B cell (primary cell): Measurements from ENCODE around the gene MCRIP2. TPM values are rescaled to one million over a fixed set of nuclear protein-coding genes. Genes with fewer than 3 reads are reported as not detected.

Experiments
- ATAC-seq: fragments of 200-7000 bp; cut with Tn5 transposase; one replicate; pipeline ENCODE4 v1.10.0; 2021; ENCODE audit warnings: low read depth, mild to moderate bottlenecking, moderate number of reproducible peaks, moderate library complexity
- CTCF ChIA-PET: fragments of 350-600 bp; sonication (Branson Sonifier 250); formaldehyde crosslinking; loops from one replicate; lab custom pipeline; 2021; ENCODE audit warnings: antibody characterized with exemption, inconsistent platforms; lab: Charles Lee
- POLR2A ChIA-PET: fragments of 350-600 bp; sonication (Branson Sonifier 250); formaldehyde crosslinking; loops from one replicate; lab custom pipeline; 2021; ENCODE audit warnings: antibody characterized with exemption; lab: Charles Lee
- DNase-seq: peaks from one replicate; pipeline ENCODE4 v3.0.0; 2013
- H2AFZ ChIP-seq: 2 replicates; pipeline ENCODE4 v1.6.1; 2012; ENCODE audit warnings: mild to moderate bottlenecking, low read depth, low read length; ENCODE audit not compliant: insufficient read depth, poor library complexity, severe bottlenecking
- H3K27ac ChIP-seq, 2 donors: 1 replicate in 1 of 2; 2 replicates in 1 of 2; pipeline ENCODE4 v1.5.1; 2012 to 2013; ENCODE audit warnings: low read length in 2 of 2, mild to moderate bottlenecking in 2 of 2, moderate library complexity in 1 of 2
- H3K27me3 ChIP-seq, 4 experiments: fragments of 200-600 bp in 1 of 4; sonication (generic) in 1 of 4; replicated peaks in 1 of 4; 1 replicate in 2 of 4; 2 replicates in 2 of 4; pipeline versions ENCODE4 v1.6.1 to v1.7.0; 2013 to 2016; ENCODE audit warnings: low read length in 3 of 4, mild to moderate bottlenecking in 2 of 4, mixed read lengths in 1 of 4, moderate library complexity in 1 of 4; ENCODE audit not compliant: insufficient read depth in 4 of 4, control insufficient read depth in 3 of 4; ENCODE audit errors: control extremely low read depth in 1 of 4
- H3K36me3 ChIP-seq, 2 experiments: replicated peaks in 1 of 2; 1 replicate in 1 of 2; 2 replicates in 1 of 2; pipeline versions ENCODE4 v1.6.1 to v1.7.1; 2013; ENCODE audit warnings: low read length in 1 of 2; ENCODE audit not compliant: insufficient read depth in 2 of 2, control insufficient read depth in 1 of 2; ENCODE audit errors: control extremely low read depth in 1 of 2, extremely low read depth in 1 of 2
- H3K4me1 ChIP-seq, 2 donors: fragments of 200-600 bp in 1 of 2; sonication (generic) in 1 of 2; 1 replicate in 1 of 2; 2 replicates in 1 of 2; pipeline versions ENCODE4 v1.5.1 to v1.6.1; 2013 to 2017; ENCODE audit warnings: low read length in 2 of 2; ENCODE audit not compliant: control insufficient read depth in 2 of 2, insufficient read depth in 2 of 2
- H3K4me2 ChIP-seq: replicated peaks from 2 replicates; pipeline ENCODE3; 2012; ENCODE audit warnings: mild to moderate bottlenecking, low read depth, low read length; ENCODE audit not compliant: poor library complexity, severe bottlenecking
- H3K4me3 ChIP-seq, 5 experiments: fragments of 200-600 bp in 1 of 5; sonication (generic) in 1 of 5; 1 replicate in 3 of 5; 2 replicates in 2 of 5; pipeline versions ENCODE4 v1.5.1 to v1.7.0; 2011 to 2016; ENCODE audit warnings: low read length in 4 of 5, mild to moderate bottlenecking in 4 of 5, low read depth in 2 of 5, control low read depth in 1 of 5, moderate library complexity in 1 of 5; ENCODE audit not compliant: insufficient read depth in 1 of 5; ENCODE audit errors: control extremely low read depth in 1 of 5, extremely low read depth in 1 of 5
- H3K79me2 ChIP-seq: fragments of 200-600 bp; sonication (generic); one replicate; pipeline ENCODE4 v1.6.0; 2016; ENCODE audit warnings: low read length; ENCODE audit not compliant: control insufficient read depth, insufficient read depth
- H3K9ac ChIP-seq: fragments of 200-600 bp; sonication (generic); 2 replicates; pipeline ENCODE4 v1.6.1; 2017; ENCODE audit warnings: mild to moderate bottlenecking, low read length, moderate library complexity
- H3K9me3 ChIP-seq, 3 donors: one replicate each; pipeline versions ENCODE4 v1.6.1 to v1.7.1; 2013; ENCODE audit warnings: low read length in 2 of 3; ENCODE audit not compliant: control insufficient read depth in 2 of 3, insufficient read depth in 1 of 3; ENCODE audit errors: control extremely low read depth in 1 of 3
- H4K20me1 ChIP-seq: 2 replicates; pipeline ENCODE4 v1.6.0; 2012; ENCODE audit warnings: mild to moderate bottlenecking, low read length; ENCODE audit not compliant: insufficient read depth, control insufficient read depth, poor library complexity, severe bottlenecking
- H3K27ac Mint-ChIP-seq: one replicate; pipeline ENCODE4 v1.8.0; 2021; ENCODE audit warnings: mixed read lengths
- H3K27me3 Mint-ChIP-seq: one replicate; pipeline ENCODE4 v1.8.0; 2021; ENCODE audit warnings: mixed read lengths
- H3K4me1 Mint-ChIP-seq: one replicate; pipeline ENCODE4 v1.8.0; 2021; ENCODE audit warnings: mixed read lengths
- H3K4me3 Mint-ChIP-seq: one replicate; pipeline ENCODE4 v1.8.0; 2021; ENCODE audit warnings: mixed read lengths
- H3K9me3 Mint-ChIP-seq: one replicate; pipeline ENCODE4 v1.8.0; 2022; ENCODE audit warnings: mixed read lengths; ENCODE audit not compliant: insufficient read depth
- EZH2 ChIP-seq: IDR thresholded peaks from 2 replicates; pipeline ENCODE4 v1.6.1; 2012; ENCODE audit warnings: borderline replicate concordance, low read depth, mild to moderate bottlenecking, moderate library complexity, low read length; ENCODE audit not compliant: insufficient read depth, poor library complexity, severe bottlenecking
- WGBS: methylation state at CpG from one replicate; pipeline ENCODE4 v1.1.5; 2013; ENCODE audit warnings: missing lambda C conversion rate; ENCODE audit not compliant: insufficient coverage; 5-methylcytosine and 5-hydroxymethylcytosine counted together
- intact Hi-C: fragments of 100-400 bp; cut with micrococcal nuclease; formaldehyde crosslinking; loops from one replicate; pipeline ENCODE4 v1.10.0; 2022
- polyA plus RNA-seq: library from polyadenylated mRNA; depleted of rRNA; stranded (reverse); fragments of >200 nt; gene quantifications from 2 replicates; pipeline ENCODE4 v1.2.3, GENCODE V29; 2012
- total RNA-seq, 2 donors: library from RNA; stranded (reverse); fragments of 120-200 nt in 1 of 2; gene quantifications; 1 replicate in 1 of 2; 2 replicates in 1 of 2; pipeline versions ENCODE4 v1.2.3 to v1.2.4, GENCODE V29; 2013 to 2022
- TF ChIP-seq, protein P1 (sequence below): fragments of 200-600 bp; IDR thresholded peaks from one replicate; pipeline ENCODE4 v1.8.0; 2022; ENCODE audit warnings: antibody characterized with exemption, mild to moderate bottlenecking

Gene MCRIP2
- total and polyA plus RNA-seq, 2 donors (not counting 1 experiment from before 2014, with no cell fraction given): 29.2 to 46.0 TPM

DNA sequence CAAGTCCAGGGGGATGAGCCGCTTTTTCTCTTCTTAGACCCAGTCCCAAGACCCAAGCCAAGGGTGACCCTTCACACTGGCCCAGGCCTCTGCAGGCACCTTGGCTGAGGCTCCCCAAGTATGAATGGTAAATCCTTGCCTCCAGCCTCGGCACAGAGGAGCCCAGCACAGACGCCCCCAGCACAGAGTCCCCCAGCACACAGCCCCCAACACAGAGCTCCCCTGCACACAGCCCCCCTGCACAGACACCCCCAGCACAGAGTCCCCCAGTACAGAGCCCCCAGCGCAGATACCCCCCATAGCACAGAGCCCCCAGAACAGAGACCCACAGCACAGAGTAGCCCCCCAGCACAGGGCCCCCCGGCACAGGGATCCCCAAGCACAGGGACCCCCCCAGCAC lies 1.0 kb upstream of the MCRIP2 start:
- no peaks in the 10 kb centered on the region for H3K36me3 ChIP-seq
- no peak for ATAC-seq
- intact Hi-C loops: loop anchor here (1.0 kb wide), 2 partner anchors 9 to 44 kb away; partner anchors contain the start of genes JMJD8 and WDR90
- peaks cover 9% of the 10 kb centered on the region for H3K79me2 ChIP-seq
- H3K4me3 ChIP-seq: no peak overlapping the region
- no peak for DNase-seq
- no peaks in the 10 kb centered on the region for H3K27me3 ChIP-seq
- no peaks in the 10 kb centered on the region for H3K9me3 ChIP-seq
- no peak overlapping the region for H3K27ac ChIP-seq
- no peak overlapping the region for H3K4me3 Mint-ChIP-seq
- H3K27me3 Mint-ChIP-seq: no peaks in the 10 kb centered on the region
- no peak overlapping the region for H3K9ac ChIP-seq
- no peak overlapping the region for H2AFZ ChIP-seq
- WGBS: 86% methylated on average over 1 of the region's 5 CpGs
- ChIA-PET CTCF (no interaction called here), POLR2A (no interaction called here)
- H3K4me2 ChIP-seq: peak overlapping the region; percentile 87
- no peaks in the 10 kb centered on the region for H3K9me3 Mint-ChIP-seq
- no peak overlapping the region for H3K27ac Mint-ChIP-seq
- peaks cover 15 to 46% of the 10 kb centered on the region in 2 donors for H3K4me1 ChIP-seq
- H3K4me1 Mint-ChIP-seq: peaks cover 24% of the 10 kb centered on the region
- TF ChIP-seq, protein P1, sequence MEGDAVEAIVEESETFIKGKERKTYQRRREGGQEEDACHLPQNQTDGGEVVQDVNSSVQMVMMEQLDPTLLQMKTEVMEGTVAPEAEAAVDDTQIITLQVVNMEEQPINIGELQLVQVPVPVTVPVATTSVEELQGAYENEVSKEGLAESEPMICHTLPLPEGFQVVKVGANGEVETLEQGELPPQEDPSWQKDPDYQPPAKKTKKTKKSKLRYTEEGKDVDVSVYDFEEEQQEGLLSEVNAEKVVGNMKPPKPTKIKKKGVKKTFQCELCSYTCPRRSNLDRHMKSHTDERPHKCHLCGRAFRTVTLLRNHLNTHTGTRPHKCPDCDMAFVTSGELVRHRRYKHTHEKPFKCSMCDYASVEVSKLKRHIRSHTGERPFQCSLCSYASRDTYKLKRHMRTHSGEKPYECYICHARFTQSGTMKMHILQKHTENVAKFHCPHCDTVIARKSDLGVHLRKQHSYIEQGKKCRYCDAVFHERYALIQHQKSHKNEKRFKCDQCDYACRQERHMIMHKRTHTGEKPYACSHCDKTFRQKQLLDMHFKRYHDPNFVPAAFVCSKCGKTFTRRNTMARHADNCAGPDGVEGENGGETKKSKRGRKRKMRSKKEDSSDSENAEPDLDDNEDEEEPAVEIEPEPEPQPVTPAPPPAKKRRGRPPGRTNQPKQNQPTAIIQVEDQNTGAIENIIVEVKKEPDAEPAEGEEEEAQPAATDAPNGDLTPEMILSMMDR: no peak
- no peak for TF ChIP-seq EZH2
- peaks cover 6% of the 10 kb centered on the region for H4K20me1 ChIP-seq

DNA sequence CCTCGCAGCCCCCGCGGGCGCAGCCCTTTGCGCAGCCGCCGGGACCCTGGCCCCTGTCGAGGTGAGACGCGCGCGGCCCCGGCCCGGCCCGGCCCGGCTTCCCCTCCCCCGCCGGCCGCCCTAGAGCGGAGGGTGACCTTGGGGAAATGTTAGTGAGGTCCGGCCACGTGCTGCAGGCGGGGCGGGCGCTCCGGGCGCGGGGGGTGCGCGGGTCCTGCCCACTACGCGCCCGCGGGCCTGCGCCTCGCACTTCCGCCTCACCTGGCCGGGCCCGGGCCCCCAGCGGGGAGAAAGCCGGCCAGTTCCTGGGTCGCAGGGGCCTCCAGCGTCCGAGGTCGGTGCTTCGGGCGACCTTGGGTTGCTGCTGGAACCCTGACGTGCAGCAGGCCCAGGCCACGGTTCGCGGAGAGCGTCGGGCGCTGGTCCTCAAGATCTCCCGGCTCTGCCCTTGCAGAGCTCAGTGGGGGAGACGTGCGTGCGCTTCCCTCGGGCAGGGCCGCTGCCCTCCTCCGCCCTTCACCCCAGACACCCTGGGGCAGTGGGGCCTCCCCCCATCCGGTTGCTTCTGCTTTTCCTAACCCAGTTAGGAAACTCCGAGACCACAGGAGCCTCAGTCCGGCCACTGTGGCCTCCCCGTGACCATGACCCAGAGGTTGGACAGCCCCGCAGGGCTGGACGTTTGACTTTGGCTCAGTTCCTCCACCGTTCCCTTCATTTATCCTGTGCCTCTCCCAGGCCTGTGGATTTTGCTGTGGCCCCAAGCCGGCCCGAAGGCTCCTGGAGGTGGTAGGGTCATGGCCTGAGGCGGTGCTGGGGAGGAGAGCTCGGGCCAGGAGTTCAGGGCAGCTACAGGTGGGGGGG lies 791 bp downstream of the MCRIP2 start:
- Histone ChIP-seq H4K20me1 (peaks cover 8% of the 10 kb centered on the region), H3K9ac (peak overlapping the region; percentile 73), H3K4me2 (peak overlapping the region; percentile 87), H3K4me3 (peak overlapping the region in 4 of 5 experiments; percentile 40 to 75 (median 60)), H3K36me3 (no peaks in the 10 kb centered on the region), H2AFZ (peak overlapping the region; percentile 79), H3K9me3 (no peaks in the 10 kb centered on the region), H3K79me2 (peaks cover 11% of the 10 kb centered on the region), H3K4me1 (peaks cover 15 to 41% of the 10 kb centered on the region in 2 donors), H3K27me3 (no peaks in the 10 kb centered on the region), H3K27ac (peak overlapping the region; percentile 18 to 33)
- peak overlapping the region; percentile 61 for H3K27ac Mint-ChIP-seq
- ChIA-PET CTCF (no interaction called here), POLR2A (interaction anchor here (0.6 kb wide), 2 partner anchors 26 to 422 kb away, joined by 3 to 4 read pairs; no protein-coding TSS in a partner anchor)
- DNase-seq (peak; percentile 61), ATAC-seq (peak; percentile 41)
- peak overlapping the region; percentile 74 for H3K4me3 Mint-ChIP-seq
- 7% methylated on average over 69 of the region's 72 CpGs for WGBS
- TF ChIP-seq, protein P1: no peak
- no peak for TF ChIP-seq EZH2
- intact Hi-C loops: no loop called here
- peaks cover 23% of the 10 kb centered on the region for H3K4me1 Mint-ChIP-seq
- no peaks in the 10 kb centered on the region for H3K9me3 Mint-ChIP-seq
- H3K27me3 Mint-ChIP-seq: no peaks in the 10 kb centered on the region
